Nephron (organoid): ENCODE data around the gene PCDHGB4.

Experiments
- H3K27ac Mint-ChIP-seq, 3 experiments: 2 replicates each; pipeline ENCODE4 v1.8.0; 2020; ENCODE audit warnings: mixed read lengths in 3 of 3, mild to moderate bottlenecking in 2 of 3, moderate library complexity in 1 of 3
- H3K27me3 Mint-ChIP-seq: 2 replicates; pipeline ENCODE4 v1.8.0; 2021; ENCODE audit warnings: low read depth, mild to moderate bottlenecking, moderate library complexity, mixed read lengths
- H3K36me3 Mint-ChIP-seq: 2 replicates; pipeline ENCODE4 v1.8.0; 2020; ENCODE audit warnings: low read depth, mixed read lengths
- H3K4me1 Mint-ChIP-seq: 2 replicates; pipeline ENCODE4 v1.8.0; 2020; ENCODE audit warnings: mixed read lengths
- H3K4me3 Mint-ChIP-seq, 3 experiments: 2 replicates each; pipeline ENCODE4 v1.8.0; 2020; ENCODE audit warnings: mild to moderate bottlenecking in 3 of 3, mixed read lengths in 3 of 3, moderate library complexity in 2 of 3
- H3K9me3 Mint-ChIP-seq: 2 replicates; pipeline ENCODE4 v1.8.0; 2020; ENCODE audit warnings: mixed read lengths
- TF ChIP-seq, protein P1 (sequence below), 3 experiments: fragments of 200-600 bp; sonication (generic); IDR thresholded peaks; one replicate each; pipeline ENCODE4 v1.5.0; 2021; ENCODE audit warnings: antibody characterized with exemption in 3 of 3; ENCODE audit not compliant: unreplicated experiment in 3 of 3

PCDHGB4 gene

DNA sequence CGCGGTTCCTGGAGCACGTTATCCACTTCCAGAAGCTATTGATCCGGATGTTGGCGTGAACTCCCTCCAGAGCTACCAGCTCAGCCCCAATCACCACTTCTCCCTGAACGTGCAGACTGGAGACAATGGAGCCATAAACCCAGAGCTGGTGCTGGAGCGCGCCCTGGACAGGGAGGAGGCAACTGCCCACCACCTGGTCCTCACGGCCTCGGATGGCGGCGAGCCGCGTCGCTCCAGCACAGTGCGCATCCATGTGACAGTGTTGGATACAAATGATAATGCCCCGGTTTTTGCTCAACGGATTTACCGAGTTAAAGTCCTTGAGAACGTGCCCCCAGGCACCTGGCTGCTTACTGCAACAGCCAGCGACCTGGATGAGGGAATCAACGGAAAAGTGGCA is 15.9 kb downstream of the PCDHGB4 start:
- H3K9me3 Mint-ChIP-seq, result peaks cover 70% of the 10 kb centered on the region

DNA sequence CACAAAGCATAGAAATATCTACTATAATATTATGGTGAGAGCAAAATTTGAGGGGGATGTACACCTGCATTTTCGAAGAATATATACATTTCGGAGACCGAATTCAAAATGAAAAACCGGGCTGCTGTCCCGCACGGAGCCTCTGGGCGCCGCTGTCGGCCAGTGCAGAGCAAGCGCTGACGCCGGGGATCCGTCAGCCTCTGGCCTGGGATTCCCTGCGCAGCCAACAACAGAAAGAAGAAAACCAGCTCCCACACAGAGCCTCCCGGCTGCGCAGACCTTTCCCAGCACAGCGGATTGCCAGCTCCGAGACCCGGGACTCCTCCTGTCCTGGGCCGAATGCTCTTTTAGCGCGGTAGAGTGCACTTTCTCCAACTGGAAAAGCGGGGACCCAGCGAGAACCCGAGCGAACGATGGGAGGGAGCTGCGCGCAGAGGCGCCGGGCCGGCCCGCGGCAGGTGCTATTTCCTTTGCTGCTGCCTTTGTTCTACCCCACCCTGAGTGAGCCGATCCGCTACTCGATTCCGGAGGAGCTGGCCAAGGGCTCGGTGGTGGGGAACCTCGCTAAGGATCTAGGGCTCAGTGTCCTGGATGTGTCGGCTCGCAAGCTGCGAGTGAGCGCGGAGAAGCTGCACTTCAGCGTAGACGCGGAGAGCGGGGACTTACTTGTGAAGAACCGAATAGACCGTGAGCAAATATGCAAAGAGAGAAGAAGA is 20.4 kb downstream of the PCDHGB4 start, which contains the start of gene PCDHGB6:
PCDHGB6 (plus strand) TSS at position 232 of the 716 bp plus-strand sequence; CDS start at position 414, 182 bp downstream.
- Mint-ChIP-seq H3K36me3 (peaks cover 79% of the 10 kb centered on the region), H3K4me3 (peak within 1 kb of the TSS; percentile 95 to 96 (median 95)), H3K27me3 (peaks cover 21% of the 10 kb centered on the region), H3K4me1 (peaks cover 15% of the 10 kb centered on the region), H3K9me3 (peaks cover 70% of the 10 kb centered on the region), H3K27ac (peak within 1 kb of the TSS; percentile 95 to 98 (median 96))
- TF ChIP-seq, protein P1, sequence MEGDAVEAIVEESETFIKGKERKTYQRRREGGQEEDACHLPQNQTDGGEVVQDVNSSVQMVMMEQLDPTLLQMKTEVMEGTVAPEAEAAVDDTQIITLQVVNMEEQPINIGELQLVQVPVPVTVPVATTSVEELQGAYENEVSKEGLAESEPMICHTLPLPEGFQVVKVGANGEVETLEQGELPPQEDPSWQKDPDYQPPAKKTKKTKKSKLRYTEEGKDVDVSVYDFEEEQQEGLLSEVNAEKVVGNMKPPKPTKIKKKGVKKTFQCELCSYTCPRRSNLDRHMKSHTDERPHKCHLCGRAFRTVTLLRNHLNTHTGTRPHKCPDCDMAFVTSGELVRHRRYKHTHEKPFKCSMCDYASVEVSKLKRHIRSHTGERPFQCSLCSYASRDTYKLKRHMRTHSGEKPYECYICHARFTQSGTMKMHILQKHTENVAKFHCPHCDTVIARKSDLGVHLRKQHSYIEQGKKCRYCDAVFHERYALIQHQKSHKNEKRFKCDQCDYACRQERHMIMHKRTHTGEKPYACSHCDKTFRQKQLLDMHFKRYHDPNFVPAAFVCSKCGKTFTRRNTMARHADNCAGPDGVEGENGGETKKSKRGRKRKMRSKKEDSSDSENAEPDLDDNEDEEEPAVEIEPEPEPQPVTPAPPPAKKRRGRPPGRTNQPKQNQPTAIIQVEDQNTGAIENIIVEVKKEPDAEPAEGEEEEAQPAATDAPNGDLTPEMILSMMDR (IDR thresholded peaks at IDR 0.05; ENCODE audit: unreplicated experiment in 3 of 3), result peak; percentile 85 to 96 (median 93)

More for the DNA sequence above, 15.9 kb downstream of the PCDHGB4 start:
- no peak overlapping the region for H3K27ac Mint-ChIP-seq
- no peak overlapping the region for H3K4me3 Mint-ChIP-seq
- peaks cover 53% of the 10 kb centered on the region for H3K36me3 Mint-ChIP-seq
- TF ChIP-seq, protein P1 (IDR thresholded peaks at IDR 0.05; ENCODE audit: unreplicated experiment in 3 of 3), result no peak
- H3K4me1 Mint-ChIP-seq, result peaks cover 4% of the 10 kb centered on the region
- peaks cover 11% of the 10 kb centered on the region for H3K27me3 Mint-ChIP-seq

DNA sequence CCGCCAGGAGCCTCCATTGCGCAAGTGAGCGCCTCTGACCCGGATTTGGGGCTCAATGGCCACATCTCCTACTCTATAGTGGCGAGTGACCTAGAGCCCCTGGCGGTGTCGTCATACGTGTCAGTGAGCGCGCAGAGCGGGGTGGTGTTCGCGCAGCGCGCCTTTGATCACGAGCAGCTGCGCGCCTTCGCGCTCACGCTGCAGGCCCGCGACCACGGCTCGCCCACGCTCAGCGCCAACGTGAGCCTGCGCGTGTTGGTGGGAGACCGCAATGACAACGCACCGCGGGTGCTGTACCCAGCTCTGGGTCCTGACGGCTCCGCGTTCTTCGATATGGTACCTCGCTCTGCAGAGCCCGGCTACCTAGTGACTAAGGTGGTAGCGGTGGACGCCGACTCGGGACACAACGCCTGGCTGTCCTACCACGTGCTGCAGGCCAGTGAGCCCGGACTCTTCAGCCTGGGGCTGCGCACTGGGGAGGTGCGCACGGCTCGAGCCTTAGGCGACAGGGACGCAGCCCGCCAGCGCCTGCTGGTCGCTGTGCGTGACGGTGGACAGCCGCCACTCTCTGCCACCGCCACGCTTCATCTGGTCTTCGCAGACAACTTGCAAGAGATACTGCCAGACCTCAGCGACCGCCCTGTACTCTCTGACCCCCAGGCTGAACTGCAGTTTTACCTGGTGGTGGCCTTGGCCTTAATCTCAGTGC is 22.3 kb downstream of the PCDHGB4 start:
- Mint-ChIP-seq H3K27me3 (peaks cover 27% of the 10 kb centered on the region), H3K36me3 (peaks cover 87% of the 10 kb centered on the region), H3K9me3 (peaks cover 73% of the 10 kb centered on the region), H3K27ac (peak overlapping the region in 2 of 3 experiments; percentile 56 to 86), H3K4me1 (peaks cover 15% of the 10 kb centered on the region), H3K4me3 (peak overlapping the region; percentile 77 to 95 (median 80))
- TF ChIP-seq, protein P1 (IDR thresholded peaks at IDR 0.05; ENCODE audit: unreplicated experiment in 3 of 3), result no peak

DNA sequence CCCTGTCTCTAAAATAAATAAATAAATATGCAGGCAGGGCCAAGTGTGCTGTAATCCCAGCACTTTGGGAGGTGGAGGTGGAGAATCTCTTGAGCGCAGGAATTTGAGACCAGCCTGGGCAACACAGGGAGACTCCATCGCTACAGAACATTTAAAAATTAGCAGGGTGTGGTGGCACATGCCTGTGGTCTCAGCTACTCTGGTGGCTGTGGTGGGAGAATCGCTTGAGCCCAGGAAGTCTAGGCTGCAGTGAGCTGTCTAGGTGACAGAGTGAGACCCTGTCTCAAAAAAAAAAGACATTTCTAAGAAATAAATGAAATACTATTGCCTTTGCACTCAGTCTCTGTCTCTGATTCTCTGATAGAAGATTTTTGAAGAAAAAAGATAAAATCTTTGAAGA is 24.1 kb downstream of the PCDHGB4 start:
- Mint-ChIP-seq H3K9me3 (peaks cover 75% of the 10 kb centered on the region), H3K4me1 (peaks cover 15% of the 10 kb centered on the region), H3K27ac (no peak overlapping the region), H3K4me3 (peak overlapping the region; percentile 50 to 72 (median 69)), H3K27me3 (peaks cover 23% of the 10 kb centered on the region), H3K36me3 (peaks cover 92% of the 10 kb centered on the region)
- TF ChIP-seq, protein P1 (IDR thresholded peaks at IDR 0.05; ENCODE audit: unreplicated experiment in 3 of 3), result no peak

DNA sequence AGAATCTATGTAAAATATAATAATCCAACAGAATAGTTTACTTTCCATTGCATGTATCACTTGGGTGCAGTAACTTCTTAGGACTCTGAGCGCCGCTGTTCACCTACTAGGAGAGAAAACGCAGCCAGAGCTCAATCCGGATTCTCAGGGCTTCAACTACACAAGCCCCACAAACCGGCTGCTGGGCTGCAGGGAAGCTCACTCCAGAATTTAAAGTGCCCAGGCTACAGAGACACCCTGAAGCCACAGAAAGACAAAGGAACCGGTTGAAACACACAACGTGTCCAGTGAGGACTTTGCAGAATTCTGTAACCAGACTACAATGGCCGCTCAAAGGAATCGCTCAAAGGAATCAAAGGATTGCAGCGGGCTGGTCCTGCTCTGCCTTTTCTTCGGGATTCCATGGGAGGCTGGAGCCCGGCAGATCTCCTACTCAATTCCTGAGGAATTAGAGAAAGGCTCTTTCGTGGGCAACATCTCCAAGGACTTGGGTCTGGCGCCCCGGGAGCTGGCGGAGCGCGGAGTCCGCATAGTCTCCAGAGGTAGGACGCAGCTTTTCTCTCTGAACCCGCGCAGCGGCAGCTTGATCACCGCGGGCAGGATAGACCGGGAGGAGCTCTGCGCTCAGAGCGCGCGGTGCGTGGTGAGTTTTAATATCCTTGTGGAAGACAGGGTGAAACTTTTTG is 25.5 kb downstream of the PCDHGB4 start, which contains the start of gene PCDHGA10:
PCDHGA10 (plus strand) TSS at position 134 of the 686 bp plus-strand sequence; CDS start at position 323, 189 bp downstream.
- Mint-ChIP-seq H3K27ac (peak within 1 kb of the TSS in 2 of 3 experiments; percentile 80 to 88), H3K36me3 (peaks cover 96% of the 10 kb centered on the region), H3K27me3 (peaks cover 25% of the 10 kb centered on the region), H3K4me3 (peak within 1 kb of the TSS; percentile 83 to 85 (median 85)), H3K9me3 (peaks cover 77% of the 10 kb centered on the region), H3K4me1 (peaks cover 15% of the 10 kb centered on the region)
- TF ChIP-seq, protein P1 (IDR thresholded peaks at IDR 0.05; ENCODE audit: unreplicated experiment in 3 of 3), result peak; percentile 15 to 47 (median 37)
